ENCODE data around the gene ARID1B.

DNA sequence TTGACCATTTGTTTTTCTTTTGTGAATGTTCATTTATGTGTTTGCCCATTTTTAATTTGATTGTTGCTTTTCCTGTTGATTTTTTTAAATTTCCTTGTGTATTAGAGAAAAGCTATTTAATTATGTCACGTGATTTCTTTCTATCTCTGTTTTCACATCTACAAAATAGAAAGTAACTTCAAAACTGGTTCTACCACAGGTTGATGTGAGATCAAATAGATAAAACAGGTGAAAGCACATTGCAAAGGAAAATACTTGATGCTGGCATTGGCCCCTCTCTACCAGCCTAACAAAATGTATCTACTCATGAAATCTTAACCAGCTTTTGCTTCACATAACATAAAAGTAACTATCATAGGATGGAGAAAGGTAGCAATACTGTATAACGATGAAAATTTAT is 416.9 kb downstream of the ARID1B start:
- TF ChIP-seq, protein P1, sequence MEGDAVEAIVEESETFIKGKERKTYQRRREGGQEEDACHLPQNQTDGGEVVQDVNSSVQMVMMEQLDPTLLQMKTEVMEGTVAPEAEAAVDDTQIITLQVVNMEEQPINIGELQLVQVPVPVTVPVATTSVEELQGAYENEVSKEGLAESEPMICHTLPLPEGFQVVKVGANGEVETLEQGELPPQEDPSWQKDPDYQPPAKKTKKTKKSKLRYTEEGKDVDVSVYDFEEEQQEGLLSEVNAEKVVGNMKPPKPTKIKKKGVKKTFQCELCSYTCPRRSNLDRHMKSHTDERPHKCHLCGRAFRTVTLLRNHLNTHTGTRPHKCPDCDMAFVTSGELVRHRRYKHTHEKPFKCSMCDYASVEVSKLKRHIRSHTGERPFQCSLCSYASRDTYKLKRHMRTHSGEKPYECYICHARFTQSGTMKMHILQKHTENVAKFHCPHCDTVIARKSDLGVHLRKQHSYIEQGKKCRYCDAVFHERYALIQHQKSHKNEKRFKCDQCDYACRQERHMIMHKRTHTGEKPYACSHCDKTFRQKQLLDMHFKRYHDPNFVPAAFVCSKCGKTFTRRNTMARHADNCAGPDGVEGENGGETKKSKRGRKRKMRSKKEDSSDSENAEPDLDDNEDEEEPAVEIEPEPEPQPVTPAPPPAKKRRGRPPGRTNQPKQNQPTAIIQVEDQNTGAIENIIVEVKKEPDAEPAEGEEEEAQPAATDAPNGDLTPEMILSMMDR (IDR thresholded peaks at IDR 0.05; ENCODE audit: insufficient read depth, low read length, poor library complexity, severe bottlenecking) = no peak
- TF ChIP-seq EZH2phosphoT487 (conservative IDR thresholded peaks at IDR 0.05; ENCODE audit: low read length) = no peak
